Activated CD8-positive, alpha-beta T cell treated with anti-CD3 and anti-CD28 coated beads for 36 hours (primary cell): ENCODE data around the gene LRRC47. TPM values are rescaled to one million over a fixed set of nuclear protein-coding genes. Genes with fewer than 3 reads are reported as not detected.
A peak's percentile ranks its signal among the peaks of the same experiment; 100 is the strongest.
"Not testable (repeated sequence)": the region's sequence is repeated elsewhere in the genome, so short reads cannot be mapped to it uniquely, and the experiment has no call there.

ENCODE experiments used
- ATAC-seq: fragments of 200-7000 bp; cut with Tn5 transposase; one replicate; pipeline ENCODE4 v1.10.0; 2021; ENCODE audit warnings: mild to moderate bottlenecking, moderate library complexity
- CTCF ChIA-PET: fragments of 350-600 bp; sonication (Branson Sonifier 250); formaldehyde crosslinking; loops from one replicate; lab custom pipeline; 2021; ENCODE audit warnings: antibody characterized with exemption; lab: Charles Lee
- POLR2A ChIA-PET: fragments of 350-600 bp; sonication (Branson Sonifier 250); formaldehyde crosslinking; loops from one replicate; lab custom pipeline; 2021; ENCODE audit warnings: antibody characterized with exemption; lab: Charles Lee
- DNase-seq: peaks from one replicate; pipeline ENCODE4 v3.0.0-alpha.2; 2020
- H3K27ac Mint-ChIP-seq: one replicate; pipeline ENCODE4 v1.8.0; 2021; ENCODE audit warnings: mild to moderate bottlenecking, mixed read lengths
- H3K27me3 Mint-ChIP-seq: one replicate; pipeline ENCODE4 v1.8.0; 2021; ENCODE audit warnings: mixed read lengths
- H3K36me3 Mint-ChIP-seq: one replicate; pipeline ENCODE4 v1.8.0; 2021; ENCODE audit warnings: low read depth, mixed read lengths
- H3K4me1 Mint-ChIP-seq: one replicate; pipeline ENCODE4 v1.8.0; 2021; ENCODE audit warnings: low read depth, mixed read lengths
- H3K4me3 Mint-ChIP-seq: one replicate; pipeline ENCODE4 v1.8.0; 2021; ENCODE audit warnings: mild to moderate bottlenecking, moderate library complexity, mixed read lengths
- H3K9me3 Mint-ChIP-seq: one replicate; pipeline ENCODE4 v1.8.0; 2021; ENCODE audit warnings: mixed read lengths
- CTCF ChIP-seq: fragments of 200-600 bp; IDR thresholded peaks from one replicate; pipeline ENCODE4 v1.8.0; 2022; ENCODE audit warnings: antibody characterized with exemption, mild to moderate bottlenecking
- intact Hi-C: fragments of 100-400 bp; cut with micrococcal nuclease; formaldehyde crosslinking; loops from one replicate; pipeline ENCODE4 v1.10.0; 2022
- total RNA-seq, 2 experiments: library from RNA; stranded (reverse); gene quantifications; one replicate each; pipeline ENCODE4 v1.2.3, GENCODE V29; 2021

LRRC47 gene
- total RNA-seq, 2 experiments from 2014 or later = 32.6 to 33.1 TPM

- CTCF ChIA-PET = no interaction called here
- DNase-seq = no peak
- TF ChIP-seq CTCF = no peak
- no peak for ATAC-seq
- Mint-ChIP-seq H3K27me3 (peaks cover 4% of the 10 kb centered on the region), H3K9me3 (no peaks in the 10 kb centered on the region), H3K36me3 (no peaks in the 10 kb centered on the region), H3K27ac (no peak within 1 kb of the TSS), H3K4me1 (peaks cover 7% of the 10 kb centered on the region), H3K4me3 (no peak within 1 kb of the TSS)
- POLR2A ChIA-PET = interaction anchor here (0.9 kb wide), 1 partner anchor 15 kb away, joined by 3 read pairs; no protein-coding TSS in a partner anchor
- intact Hi-C loops = no loop called here
Observed at GRCh38 chr1:3752400-3752945, 43.8 kb downstream of the LRRC47 start, which contains the start of gene CCDC27. Gene CCDC27, plus strand, starts transcription at chr1:3752450. Its CDS starts 32 bp downstream, at chr1:3752482.

- Mint-ChIP-seq H3K4me1 (peaks cover 14% of the 10 kb centered on the region), H3K36me3 (no peaks in the 10 kb centered on the region), H3K9me3 (no peaks in the 10 kb centered on the region), H3K27me3 (peaks cover 2% of the 10 kb centered on the region), H3K27ac (no peak overlapping the region), H3K4me3 (no peak overlapping the region)
- no peak for DNase-seq
- POLR2A ChIA-PET = no interaction called here
- no peak for TF ChIP-seq CTCF
- CTCF ChIA-PET = no interaction called here
- intact Hi-C loops = no loop called here
- no peak for ATAC-seq
Observed at GRCh38 chr1:3750741-3751140, 45.6 kb downstream of the LRRC47 start.

GRCh38 chr1:3749512-3749911 lies 46.8 kb downstream of the LRRC47 start:
- Mint-ChIP-seq H3K4me3 (no peak overlapping the region), H3K9me3 (no peaks in the 10 kb centered on the region), H3K27me3 (peaks cover 2% of the 10 kb centered on the region), H3K4me1 (peaks cover 21% of the 10 kb centered on the region), H3K27ac (no peak overlapping the region), H3K36me3 (no peaks in the 10 kb centered on the region)
- ATAC-seq (no peak), DNase-seq (no peak)
- no peak for TF ChIP-seq CTCF
- intact Hi-C loops = no loop called here
- CTCF ChIA-PET = interaction anchor here (1.5 kb wide), 1 partner anchor 25 kb away, joined by 3 read pairs; no protein-coding TSS in a partner anchor
- POLR2A ChIA-PET = no interaction called here

GRCh38 chr1:3748316-3748900 lies 47.9 kb downstream of the LRRC47 start:
- H3K27ac Mint-ChIP-seq, ATAC-seq, DNase-seq, POLR2A ChIA-PET, H3K27me3 Mint-ChIP-seq, intact Hi-C loops, H3K36me3 Mint-ChIP-seq, H3K9me3 Mint-ChIP-seq: not testable (repeated sequence)
- H3K4me1 Mint-ChIP-seq = peaks cover 22% of the 10 kb centered on the region
- H3K4me3 Mint-ChIP-seq = peak overlapping the region; percentile 76
- CTCF ChIA-PET = interaction anchor here (1.5 kb wide), 1 partner anchor 24 kb away, joined by 3 read pairs; no protein-coding TSS in a partner anchor

GRCh38 chr1:3747903-3748302 lies 48.4 kb downstream of the LRRC47 start:
- H3K27me3 Mint-ChIP-seq = peaks cover 2% of the 10 kb centered on the region
- H3K9me3 Mint-ChIP-seq = no peaks in the 10 kb centered on the region
- intact Hi-C loops = no loop called here
- ChIA-PET POLR2A (no interaction called here), CTCF (interaction anchor here (1.5 kb wide), 1 partner anchor 23 kb away, joined by 3 read pairs; no protein-coding TSS in a partner anchor)
- ATAC-seq = no peak
- DNase-seq = no peak
- peak overlapping the region; percentile 76 for H3K4me3 Mint-ChIP-seq
- no peak for TF ChIP-seq CTCF
- H3K27ac Mint-ChIP-seq = peak overlapping the region; percentile 20
- H3K4me1 Mint-ChIP-seq = peaks cover 25% of the 10 kb centered on the region
- no peaks in the 10 kb centered on the region for H3K36me3 Mint-ChIP-seq
